HL-60 (cell line): ENCODE data around the gene ANKRD12.

Experiments
- CTCF ChIP-seq: IDR thresholded peaks from one replicate; pipeline ENCODE4 v1.5.1; 2011; ENCODE audit warnings: low read length, control low read depth, inconsistent platforms; ENCODE audit not compliant: insufficient read depth
- GABPA ChIP-seq: IDR thresholded peaks from 2 replicates; pipeline ENCODE4 v1.6.1; 2012; ENCODE audit warnings: low read depth
- POLR2AphosphoS5 ChIP-seq: IDR thresholded peaks from 2 replicates; pipeline ENCODE4 v1.6.1; 2012; ENCODE audit warnings: low read depth
- REST ChIP-seq: IDR thresholded peaks from 2 replicates; pipeline ENCODE4 v1.6.1; 2012; ENCODE audit warnings: low read depth; ENCODE audit not compliant: insufficient replicate concordance
- SPI1 ChIP-seq: IDR thresholded peaks from 2 replicates; pipeline ENCODE4 v1.6.1; 2012; ENCODE audit warnings: low read depth, mild to moderate bottlenecking, borderline replicate concordance

DNA sequence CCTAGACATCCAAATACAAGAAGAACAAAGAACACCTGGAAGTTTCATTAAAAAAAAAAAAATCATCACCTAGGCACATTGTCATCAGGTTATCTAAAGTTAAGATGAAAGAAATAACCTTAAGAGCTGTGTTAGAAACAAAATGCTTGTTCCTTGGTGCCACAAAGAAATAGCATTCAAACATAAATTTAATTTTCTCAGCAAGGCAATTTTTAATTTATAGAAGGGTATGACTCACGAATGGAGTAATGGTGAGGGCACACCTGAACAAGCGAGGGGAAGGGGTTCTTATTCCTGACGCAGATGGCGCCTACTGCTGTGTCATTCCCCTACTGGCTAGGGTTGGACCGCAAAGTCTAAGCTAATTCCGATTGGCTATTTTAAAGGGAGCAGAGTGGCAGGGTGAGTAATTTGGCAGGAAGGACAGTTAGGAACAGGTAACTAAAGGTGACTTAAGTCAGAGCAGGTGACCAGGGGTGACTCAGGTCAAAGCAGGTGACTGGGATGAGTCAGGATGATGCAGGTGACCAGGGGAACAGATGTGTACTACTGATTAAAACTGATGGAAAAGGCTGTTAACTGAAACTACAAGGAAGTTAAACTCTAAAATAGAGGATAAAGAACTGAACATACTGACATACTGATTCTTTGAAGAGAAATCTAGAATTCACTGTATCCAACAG, 167.9 kb downstream of the ANKRD12 start:
- TF ChIP-seq CTCF (no peak), REST (no peak), POLR2AphosphoS5 (no peak), GABPA (no peak), SPI1 (no peak)
